GM12891 (cell line): ENCODE results near the gene LCLAT1.

Source experiments
- PAX5 ChIP-seq: IDR thresholded peaks from 2 replicates; pipeline ENCODE4 v1.6.1; 2011; ENCODE audit warnings: low read length, moderate library complexity, mild to moderate bottlenecking; ENCODE audit not compliant: insufficient read depth, severe bottlenecking
- POLR2A ChIP-seq: IDR thresholded peaks from 2 replicates; pipeline ENCODE4 v1.6.1; 2011; ENCODE audit warnings: low read depth, low read length, control low read depth
- POLR2AphosphoS5 ChIP-seq: IDR thresholded peaks from 2 replicates; pipeline ENCODE4 v1.6.1; 2011; ENCODE audit warnings: low read depth, low read length, control low read depth
- POU2F2 ChIP-seq: IDR thresholded peaks from 2 replicates; pipeline ENCODE4 v1.6.1; 2011; ENCODE audit warnings: low read depth, mild to moderate bottlenecking, control low read depth, low read length, moderate library complexity
- SPI1 ChIP-seq: IDR thresholded peaks from 2 replicates; pipeline ENCODE4 v1.6.1; 2011; ENCODE audit warnings: low read depth, low read length, control low read depth

- TF ChIP-seq POLR2A, result no peak
- no peak for TF ChIP-seq PAX5
- TF ChIP-seq POLR2AphosphoS5, result no peak
- TF ChIP-seq SPI1, result no peak
- no peak for TF ChIP-seq POU2F2
Measured at GRCh38 chr2:30545875-30546274, 98.8 kb downstream of the LCLAT1 start.
